NCI-H1417 (cell line): Measurements from ENCODE around the gene ZNF277.
A peak's percentile ranks its signal among the peaks of the same experiment; 100 is the strongest.

Experiments
- DNase-seq, 3 experiments: peaks; one replicate each; lab custom pipeline; 2025; lab: John Stamatoyannopoulos, UW

The ZNF277 gene

DNA sequence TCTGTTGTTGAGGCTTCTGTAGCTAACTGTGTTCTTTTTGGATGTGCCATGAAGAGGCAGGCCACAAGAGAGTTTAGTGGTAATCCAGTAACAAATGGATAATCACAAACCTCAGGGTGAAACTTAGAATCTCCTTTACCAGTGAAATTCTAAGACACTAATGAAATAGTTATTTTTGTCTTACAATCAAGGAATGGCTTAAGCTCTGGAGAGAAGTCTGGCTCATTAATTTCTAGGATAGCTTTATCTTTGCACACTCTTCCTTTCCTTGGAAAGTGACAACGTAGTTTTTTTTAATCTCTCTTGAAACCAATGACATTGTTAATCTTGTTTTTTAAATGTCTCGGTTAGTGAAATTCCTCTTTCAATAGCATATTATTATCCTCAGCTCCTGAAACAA lies 150.1 kb downstream of the ZNF277 start:
- DNase-seq = no peak

DNA sequence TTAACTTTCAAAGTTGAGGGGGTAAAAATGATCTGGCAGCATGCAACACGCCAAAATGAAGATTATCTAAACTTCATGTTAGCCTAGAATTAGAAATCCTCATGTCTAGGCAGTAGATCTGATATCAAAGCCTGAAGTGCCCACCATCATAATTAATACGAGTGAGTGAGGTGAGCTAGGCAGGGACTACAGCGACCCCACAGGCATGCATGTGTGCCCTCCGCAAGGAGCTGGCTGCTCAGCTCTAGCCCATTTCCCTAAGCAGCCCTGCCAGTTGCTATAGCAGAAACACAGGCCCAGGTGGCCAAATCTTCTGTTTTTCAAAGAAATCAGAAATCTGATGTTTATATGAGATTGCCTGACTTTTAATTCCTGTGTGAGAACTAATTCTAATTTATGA lies 150.6 kb downstream of the ZNF277 start:
- no peak for DNase-seq

DNA sequence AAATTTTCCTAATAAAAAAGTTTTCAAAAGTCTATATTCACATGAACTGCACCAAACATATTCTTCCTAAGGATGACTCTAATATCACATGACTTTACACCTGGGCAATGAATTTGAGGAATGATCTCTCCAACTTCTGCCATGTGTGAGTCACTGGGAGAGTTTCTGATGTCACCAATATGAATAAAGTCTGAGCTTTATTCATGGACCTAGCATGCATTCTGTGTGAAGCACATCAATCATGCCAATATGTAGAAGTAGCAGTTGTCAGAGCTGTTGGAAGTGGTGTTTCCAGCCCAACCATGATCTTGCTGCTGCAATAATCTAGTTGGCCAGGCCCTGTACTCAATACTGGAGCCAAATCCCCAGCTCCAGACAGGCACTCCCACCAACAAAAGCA lies 152.0 kb downstream of the ZNF277 start:
- DNase-seq = no peak

DNA sequence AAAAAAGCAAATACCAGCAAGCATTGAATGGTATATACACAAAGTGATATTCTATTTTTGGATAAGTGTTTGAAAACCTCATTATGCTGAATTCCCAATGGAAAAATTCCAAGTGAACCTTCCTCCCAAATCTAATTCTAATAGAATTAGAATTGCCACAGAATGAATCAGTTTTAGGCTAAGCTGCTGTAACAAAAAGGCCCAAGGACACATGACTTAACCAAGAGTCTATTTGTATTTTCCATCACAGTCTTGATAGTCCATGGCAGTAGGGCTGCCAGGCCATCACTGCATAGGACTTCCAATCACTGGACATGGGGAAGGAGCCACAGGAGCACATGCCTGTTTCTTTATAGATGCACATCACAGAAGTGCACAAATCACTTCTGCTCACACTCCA lies 152.6 kb downstream of the ZNF277 start:
- no peak for DNase-seq

- DNase-seq = no peak
These were observed 154.2 kb downstream of the ZNF277 start for GRCh38 chr7:112360681-112361080.

GRCh38 chr7:112361154-112361553 lies 154.7 kb downstream of the ZNF277 start:
- DNase-seq = peak in 1 of 3 experiments; percentile 27

- DNase-seq = peak; percentile 81 to 94 (median 82)
These were observed 155.7 kb downstream of the ZNF277 start for GRCh38 chr7:112362053-112362650.

- peak; percentile 81 to 94 (median 90) for DNase-seq
These were observed 156.2 kb downstream of the ZNF277 start for GRCh38 chr7:112362731-112363131.

- DNase-seq = no peak
These were observed 157.9 kb downstream of the ZNF277 start for GRCh38 chr7:112364388-112364787.

- no peak for DNase-seq
These were observed 159.1 kb downstream of the ZNF277 start for GRCh38 chr7:112365551-112365950.

DNA sequence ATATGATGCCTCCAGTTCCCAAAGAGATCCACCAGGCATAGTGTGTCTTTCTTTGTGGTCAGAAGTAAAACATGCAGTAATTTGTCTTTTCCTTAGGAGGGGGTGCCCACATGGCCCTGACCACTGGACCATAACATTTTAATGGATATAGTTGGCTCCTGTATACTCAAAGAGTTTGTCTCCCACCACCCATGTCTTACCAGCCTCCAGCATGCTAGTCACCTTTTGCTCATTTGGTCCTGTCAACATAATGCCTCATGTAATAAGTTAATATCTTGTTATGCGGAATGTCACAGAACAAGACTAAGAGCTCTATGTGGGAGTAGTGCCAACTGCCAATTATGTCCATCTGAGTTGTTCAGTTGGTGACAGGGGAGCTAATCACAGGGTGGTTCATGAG lies 160.4 kb downstream of the ZNF277 start:
- DNase-seq = peak in 1 of 3 experiments; percentile 30

DNA sequence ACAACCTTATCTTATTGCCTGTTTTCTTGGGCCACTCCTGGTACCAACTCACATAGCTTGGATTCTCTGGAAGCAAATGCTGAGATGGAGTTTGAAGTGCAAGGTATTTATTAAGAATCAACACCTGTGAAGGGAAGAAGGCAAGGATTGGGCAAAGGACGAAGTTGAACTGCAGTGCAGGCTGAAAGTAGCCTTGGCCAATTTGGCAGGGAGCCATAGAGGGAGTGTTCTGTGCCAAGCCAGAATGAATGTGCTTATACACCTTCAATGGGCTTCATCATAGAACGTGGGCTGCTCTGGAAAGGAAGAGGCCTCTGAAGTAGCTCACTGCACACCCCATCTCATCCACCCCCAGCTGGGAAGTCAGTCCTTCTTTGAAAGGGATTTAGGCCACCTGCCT lies 163.9 kb downstream of the ZNF277 start:
- DNase-seq = peak; percentile 39 to 71 (median 44)

DNA sequence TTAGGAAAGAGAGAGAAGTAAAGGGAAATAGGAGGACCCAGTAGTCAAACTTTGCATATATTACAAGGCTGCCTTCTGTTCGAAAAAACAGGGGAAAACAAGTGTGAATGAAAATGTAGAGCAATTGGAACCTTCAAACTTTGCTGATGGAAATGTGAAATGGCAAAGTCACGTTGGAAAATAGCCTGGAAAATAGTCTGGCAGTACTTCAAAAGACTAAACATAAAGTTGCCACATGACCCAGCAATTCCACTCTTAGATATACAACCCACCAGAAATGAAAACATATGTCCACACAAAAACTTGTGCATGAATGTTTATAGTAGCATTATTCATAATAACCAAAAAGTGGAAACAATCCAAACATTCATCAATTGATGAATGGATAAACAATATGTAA lies 165.2 kb downstream of the ZNF277 start:
- DNase-seq = no peak

DNA sequence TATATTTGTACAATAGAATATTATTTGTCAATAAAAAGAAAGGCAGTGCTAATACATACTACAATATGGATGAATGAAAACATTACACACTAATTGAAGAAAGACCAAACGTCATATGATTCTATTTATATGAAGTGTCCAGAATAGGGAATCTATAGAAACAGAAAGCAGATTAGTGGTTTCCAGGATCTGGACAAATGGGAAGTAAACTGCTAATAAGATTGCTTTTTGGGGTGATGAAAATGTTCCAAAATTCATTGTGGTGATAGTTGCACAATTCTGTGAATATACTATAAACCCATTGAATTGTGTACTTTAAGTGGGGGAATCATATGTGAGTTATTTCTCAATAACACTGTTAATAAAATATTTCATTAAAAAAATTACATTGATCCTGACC lies 165.6 kb downstream of the ZNF277 start:
- DNase-seq = no peak

DNA sequence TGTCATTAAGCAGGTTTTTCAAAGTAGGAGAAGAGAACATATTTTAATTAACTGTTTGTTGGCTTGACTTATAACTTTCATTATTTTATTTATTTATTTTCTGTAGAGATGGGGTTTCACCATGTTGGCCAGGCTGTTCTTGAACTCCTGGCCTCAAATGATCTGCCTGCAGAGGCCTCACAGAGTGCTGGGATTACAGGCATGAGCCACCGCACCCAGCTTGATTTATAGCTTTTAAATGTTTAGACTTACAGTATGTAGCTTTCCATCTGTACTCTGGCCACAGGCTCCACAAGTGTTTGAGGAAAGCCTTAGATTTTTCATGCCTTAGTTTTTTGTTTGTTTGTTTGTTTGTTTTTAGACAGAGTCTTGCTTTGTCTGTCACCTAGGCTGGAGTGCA lies 171.1 kb downstream of the ZNF277 start:
- DNase-seq = no peak

GRCh38 chr7:112381311-112382091 lies 175.0 kb downstream of the ZNF277 start:
- peak in 1 of 3 experiments; percentile 23 for DNase-seq

- peak in 2 of 3 experiments; percentile 34 to 40 for DNase-seq
These were observed 177.3 kb downstream of the ZNF277 start for GRCh38 chr7:112383671-112384417.

DNA sequence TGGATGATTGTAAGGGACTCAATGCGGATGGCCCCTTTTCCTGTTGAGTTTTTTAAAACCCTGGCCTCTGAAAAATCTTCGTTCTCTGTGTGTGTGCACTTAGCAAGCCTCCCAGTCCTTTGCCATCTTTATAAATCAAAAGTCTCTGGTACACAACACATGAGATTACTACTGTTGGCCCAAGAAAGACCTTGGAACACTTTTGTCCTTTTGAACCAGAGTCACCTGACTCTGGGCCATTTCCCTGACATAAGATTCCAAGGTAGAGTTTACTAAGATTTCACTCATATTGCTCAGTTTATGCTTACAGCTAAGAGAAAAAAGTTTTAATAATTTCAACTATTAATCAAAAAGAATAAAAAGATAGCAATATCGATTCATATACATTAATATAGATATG lies 179.0 kb downstream of the ZNF277 start:
- DNase-seq = no peak

- DNase-seq = no peak
These were observed 180.1 kb downstream of the ZNF277 start for GRCh38 chr7:112386619-112387018.

DNA sequence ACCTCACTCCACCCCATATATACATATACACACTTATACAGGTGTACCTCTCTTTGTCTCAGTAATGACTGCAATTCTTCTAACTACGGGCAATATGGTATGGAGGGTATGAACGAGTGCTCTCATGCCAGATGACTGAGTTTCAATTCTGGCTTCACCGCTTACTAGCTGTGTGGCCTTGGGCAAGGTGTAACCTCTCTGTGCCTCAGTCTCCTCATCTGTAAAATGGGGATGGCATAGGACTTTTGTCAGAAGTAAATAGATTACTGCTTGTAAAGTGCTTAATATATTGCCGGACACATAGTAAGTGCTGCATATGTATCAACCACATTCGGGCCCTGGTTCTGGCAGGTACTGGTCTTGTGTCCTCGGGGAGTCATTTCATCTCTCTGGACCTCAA lies 183.7 kb downstream of the ZNF277 start:
- no peak for DNase-seq

- peak; percentile 62 to 75 (median 62) for DNase-seq
These were observed 184.8 kb downstream of the ZNF277 start for GRCh38 chr7:112391079-112391821.

DNA sequence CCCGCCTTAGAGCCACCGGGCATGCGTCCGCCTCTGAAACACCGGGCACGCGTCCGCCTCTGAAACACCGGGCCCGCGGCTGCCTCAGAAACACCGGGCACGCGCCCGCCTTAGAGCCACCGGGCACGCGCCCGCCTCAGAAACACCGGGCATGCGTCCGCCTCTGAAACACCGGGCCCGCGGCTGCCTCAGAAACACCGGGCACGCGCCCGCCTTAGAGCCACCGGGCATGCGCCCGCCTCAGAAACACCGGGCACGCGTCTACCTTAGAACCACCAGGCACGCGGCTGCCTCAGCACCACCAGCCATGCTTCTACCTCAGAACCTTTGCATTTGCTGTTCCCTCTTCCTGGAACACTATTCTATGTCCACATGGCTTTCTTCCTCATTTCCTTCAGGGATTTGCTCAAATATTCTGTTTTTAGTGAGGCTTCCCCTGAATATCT lies 185.4 kb downstream of the ZNF277 start:
- peak; percentile 70 to 87 (median 79) for DNase-seq
